Upper lobe of left lung (tissue), 4 donors: ENCODE data around the gene OR2G2.

Experiments
- POLR2AphosphoS5 ChIP-seq, 2 donors: sonication (generic); formaldehyde crosslinking; IDR thresholded peaks; one replicate each; pipeline ENCODE4 v1.5.1; 2017; ENCODE audit warnings: antibody characterized with exemption in 2 of 2
- TF ChIP-seq, protein P1 (sequence below), 6 experiments: fragments of 450-650 bp in 4 of 6; fragments of 200-600 bp in 2 of 6; sonication (generic) in 2 of 6; IDR thresholded peaks; one replicate each; pipeline ENCODE4 v1.5.1; 2016 to 2019; ENCODE audit warnings: antibody characterized with exemption in 6 of 6

DNA sequence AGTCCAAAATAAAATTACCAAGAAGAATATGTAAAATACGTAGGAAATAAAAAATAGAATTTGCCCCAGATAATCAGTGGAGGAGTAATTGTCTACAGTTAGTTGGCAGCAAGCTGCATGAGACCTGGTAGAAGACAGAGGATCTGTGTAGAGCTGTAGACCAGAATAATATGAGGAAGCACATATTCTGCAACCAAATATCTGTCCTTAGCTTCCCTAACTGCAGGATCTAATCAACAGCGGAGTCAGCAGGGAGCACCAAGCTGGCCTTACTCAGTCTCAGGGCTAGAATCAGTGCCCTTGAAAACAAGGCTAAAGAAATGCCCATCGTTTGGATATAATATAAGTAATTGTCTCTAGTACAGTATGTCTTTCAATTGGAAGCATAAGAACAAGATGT is 45.3 kb upstream of the OR2G2 start:
- TF ChIP-seq, protein P1, sequence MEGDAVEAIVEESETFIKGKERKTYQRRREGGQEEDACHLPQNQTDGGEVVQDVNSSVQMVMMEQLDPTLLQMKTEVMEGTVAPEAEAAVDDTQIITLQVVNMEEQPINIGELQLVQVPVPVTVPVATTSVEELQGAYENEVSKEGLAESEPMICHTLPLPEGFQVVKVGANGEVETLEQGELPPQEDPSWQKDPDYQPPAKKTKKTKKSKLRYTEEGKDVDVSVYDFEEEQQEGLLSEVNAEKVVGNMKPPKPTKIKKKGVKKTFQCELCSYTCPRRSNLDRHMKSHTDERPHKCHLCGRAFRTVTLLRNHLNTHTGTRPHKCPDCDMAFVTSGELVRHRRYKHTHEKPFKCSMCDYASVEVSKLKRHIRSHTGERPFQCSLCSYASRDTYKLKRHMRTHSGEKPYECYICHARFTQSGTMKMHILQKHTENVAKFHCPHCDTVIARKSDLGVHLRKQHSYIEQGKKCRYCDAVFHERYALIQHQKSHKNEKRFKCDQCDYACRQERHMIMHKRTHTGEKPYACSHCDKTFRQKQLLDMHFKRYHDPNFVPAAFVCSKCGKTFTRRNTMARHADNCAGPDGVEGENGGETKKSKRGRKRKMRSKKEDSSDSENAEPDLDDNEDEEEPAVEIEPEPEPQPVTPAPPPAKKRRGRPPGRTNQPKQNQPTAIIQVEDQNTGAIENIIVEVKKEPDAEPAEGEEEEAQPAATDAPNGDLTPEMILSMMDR (IDR thresholded peaks at IDR 0.05), result no peak
- no peak for TF ChIP-seq POLR2AphosphoS5 (IDR thresholded peaks at IDR 0.05)
